Embryonic facial prominence (tissue), 1 donor: ENCODE data around the gene ZNF407.
"Not testable (repeated sequence)": the region's sequence is repeated elsewhere in the genome, so short reads cannot be mapped to it uniquely, and the experiment has no call there.

Experiments
- DNase-seq: peaks from one replicate; pipeline ENCODE4 v3.0.0-alpha.2; 2016; ENCODE audit errors: extremely low spot score

ZNF407 gene

DNA sequence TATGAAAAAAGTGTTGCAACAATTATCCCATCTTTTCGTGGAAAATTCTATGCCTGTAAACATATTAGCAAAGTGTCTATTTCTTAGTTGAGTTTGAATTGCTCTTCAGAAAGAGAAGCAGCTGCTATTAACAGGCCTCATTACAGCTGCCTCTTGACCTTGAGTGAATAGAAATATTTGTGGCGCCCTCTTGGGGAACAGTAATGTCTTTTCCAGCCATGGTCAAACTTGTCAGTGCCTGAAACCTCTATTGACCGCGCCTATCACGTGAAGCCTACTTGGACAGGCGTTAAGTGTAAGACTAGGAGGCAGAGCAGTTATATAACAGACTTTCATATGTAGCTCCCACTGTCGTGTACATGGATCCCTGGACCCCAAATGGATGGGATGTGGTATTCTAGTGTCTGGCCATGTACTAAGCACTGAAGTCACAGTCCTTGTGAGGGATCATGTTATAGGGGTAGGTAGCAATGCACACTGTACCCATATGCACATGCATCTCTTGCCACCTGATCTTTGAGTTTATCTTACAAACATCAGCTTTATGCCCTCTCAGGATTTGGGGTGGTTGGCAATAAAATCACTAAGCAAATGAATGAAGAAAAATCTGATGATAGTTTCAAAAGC is 366.3 kb downstream of the ZNF407 start:
- no peak for DNase-seq

DNA sequence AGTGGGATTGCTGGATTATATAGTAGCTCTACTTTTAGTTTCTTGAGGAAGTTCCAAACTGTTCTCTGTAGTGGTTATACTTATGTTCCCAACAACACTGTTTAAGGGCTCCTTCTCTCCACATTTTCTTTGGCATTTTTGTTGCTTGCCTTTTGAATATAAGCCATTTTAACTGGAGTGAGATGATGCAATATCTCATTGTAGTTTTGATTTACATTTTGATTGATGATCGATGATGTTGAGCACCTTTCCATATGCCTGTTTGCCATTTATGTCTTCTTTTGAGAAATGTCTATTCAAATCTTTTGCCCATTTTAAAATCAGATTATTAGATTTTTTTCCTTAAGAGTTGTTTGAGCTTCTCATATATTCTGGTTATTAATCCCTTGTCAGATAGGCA is 368.0 kb downstream of the ZNF407 start:
- DNase-seq, result no peak

DNA sequence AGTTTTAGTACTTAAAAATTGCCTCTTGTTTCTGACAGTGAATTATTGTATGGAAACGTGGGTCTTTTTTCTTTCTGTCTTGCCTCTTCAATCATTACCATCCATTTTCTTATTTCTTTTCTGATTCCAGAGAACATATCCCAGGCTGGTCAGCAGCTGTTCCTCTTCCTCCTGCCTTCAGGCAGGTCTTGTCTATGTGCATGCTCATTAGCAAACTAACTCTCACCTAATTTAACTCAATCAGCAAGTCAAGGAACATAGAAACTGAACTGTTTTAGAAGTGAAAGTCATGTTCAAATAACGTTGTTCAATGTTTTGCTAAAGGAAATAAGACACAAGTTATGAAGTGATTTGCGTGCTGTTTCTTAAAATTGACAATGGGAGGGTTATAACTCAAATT is 369.8 kb downstream of the ZNF407 start:
- DNase-seq, result no peak

DNA sequence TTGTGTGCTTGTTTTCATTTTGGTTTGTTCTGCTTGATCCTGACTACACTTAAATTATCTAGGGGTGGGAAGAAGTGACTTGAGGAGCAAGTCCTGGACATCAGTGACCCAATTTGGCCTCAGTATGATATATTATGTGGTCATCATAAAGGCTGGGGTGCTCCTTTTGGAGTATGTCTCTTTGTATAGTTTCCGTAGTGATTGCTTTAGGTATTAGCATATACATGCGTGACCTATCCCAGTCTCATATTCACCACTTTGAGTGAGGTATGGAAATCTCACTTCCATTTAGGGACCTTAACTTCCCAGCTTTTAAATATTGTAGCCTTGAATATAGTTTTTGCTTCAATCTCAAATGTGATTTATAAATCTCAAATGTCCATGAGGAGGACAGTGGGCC is 370.3 kb downstream of the ZNF407 start:
- no peak for DNase-seq

- not testable (repeated sequence) for DNase-seq
These were observed 373.7 kb downstream of the ZNF407 start for GRCh38 chr18:74971358-74971757.

- not testable (repeated sequence) for DNase-seq
These were observed 374.1 kb downstream of the ZNF407 start for GRCh38 chr18:74971776-74972175.

- no peak for DNase-seq
These were observed 374.7 kb downstream of the ZNF407 start for GRCh38 chr18:74972354-74972753.

DNA sequence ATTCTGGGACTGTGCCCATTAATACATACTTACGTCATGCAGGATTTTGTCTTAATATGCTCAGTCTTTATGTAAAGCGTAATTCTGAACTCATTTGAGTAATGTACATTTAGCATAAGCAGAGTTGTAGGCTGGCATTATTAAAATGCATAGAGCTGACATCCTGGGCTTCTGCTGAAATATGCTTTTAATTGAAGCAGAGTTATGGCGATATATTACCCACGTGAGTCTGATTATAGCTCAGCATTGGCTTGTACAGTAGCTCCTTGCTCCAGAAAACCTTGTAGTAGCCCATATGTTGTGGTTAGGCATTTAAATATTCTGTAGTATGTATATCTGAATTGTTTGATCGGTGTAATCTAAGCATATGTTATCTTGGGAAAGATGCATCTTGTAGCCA is 377.3 kb downstream of the ZNF407 start:
- DNase-seq, result no peak

DNA sequence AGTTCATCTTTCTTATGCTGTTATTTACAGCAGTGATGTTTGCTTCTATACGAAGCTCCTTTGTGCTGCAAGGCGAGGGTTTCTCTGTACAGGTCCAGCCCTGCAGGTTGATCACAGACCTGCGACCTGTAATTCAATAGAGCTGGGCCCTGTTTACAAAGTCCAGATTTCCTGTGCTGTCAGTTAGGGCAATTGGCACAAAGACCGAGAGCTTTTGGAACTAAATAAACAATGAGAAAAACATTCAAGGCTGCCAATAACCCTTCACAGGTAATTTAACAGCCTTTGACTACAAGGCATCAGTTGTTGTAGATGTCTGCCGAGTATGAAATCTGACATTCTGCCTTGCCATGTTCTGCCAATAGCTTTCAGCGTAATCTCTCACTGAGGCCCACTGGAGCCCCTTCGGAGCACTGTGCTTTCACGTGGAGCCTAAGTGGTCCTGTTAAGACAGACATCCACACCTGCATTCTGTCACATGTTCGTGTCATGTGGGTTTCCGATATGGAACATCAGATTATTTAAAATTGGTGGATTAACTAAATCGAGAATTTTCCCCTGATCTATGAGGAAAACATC is 378.8 kb downstream of the ZNF407 start:
- DNase-seq, result no peak

DNA sequence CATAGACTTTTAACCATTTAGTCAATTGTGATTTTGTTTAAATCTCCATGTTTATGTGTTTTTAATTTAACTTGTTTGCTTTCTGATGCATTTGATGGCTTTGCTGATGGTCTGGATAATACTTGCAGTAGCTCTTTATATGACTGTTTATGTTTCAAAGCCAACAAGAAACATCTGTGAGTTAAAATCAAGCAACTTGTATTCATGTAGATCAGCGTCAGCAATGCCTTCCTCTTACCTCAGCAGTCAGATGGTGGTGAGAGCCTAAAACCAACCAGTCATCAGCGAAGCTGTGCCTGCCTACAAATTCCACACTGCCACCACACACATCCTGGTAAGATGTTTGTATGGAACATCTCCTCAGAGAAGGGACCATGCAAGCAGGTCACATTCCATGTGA is 379.4 kb downstream of the ZNF407 start:
- no peak for DNase-seq

DNA sequence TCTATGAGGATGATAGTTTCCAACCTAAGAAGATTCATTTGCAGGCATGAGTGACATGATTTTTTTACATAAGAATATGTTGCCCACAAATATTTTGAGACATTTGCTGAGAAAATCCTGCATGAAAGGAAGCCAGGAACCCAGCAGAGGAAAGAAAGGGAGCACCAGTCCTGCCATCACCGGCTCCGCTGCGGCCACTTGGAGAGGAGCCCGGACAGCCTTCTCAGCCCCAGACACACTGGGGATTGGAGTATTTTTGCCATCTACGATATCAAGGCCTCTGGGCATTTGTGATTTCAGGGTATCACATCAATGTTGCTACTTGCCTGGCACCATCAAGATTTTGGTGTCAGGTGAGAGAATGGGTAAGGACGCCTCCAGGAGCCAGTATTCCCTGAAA is 383.0 kb downstream of the ZNF407 start:
- DNase-seq, result no peak

- no peak for DNase-seq
These were observed 383.8 kb downstream of the ZNF407 start for GRCh38 chr18:74981476-74981875.

DNA sequence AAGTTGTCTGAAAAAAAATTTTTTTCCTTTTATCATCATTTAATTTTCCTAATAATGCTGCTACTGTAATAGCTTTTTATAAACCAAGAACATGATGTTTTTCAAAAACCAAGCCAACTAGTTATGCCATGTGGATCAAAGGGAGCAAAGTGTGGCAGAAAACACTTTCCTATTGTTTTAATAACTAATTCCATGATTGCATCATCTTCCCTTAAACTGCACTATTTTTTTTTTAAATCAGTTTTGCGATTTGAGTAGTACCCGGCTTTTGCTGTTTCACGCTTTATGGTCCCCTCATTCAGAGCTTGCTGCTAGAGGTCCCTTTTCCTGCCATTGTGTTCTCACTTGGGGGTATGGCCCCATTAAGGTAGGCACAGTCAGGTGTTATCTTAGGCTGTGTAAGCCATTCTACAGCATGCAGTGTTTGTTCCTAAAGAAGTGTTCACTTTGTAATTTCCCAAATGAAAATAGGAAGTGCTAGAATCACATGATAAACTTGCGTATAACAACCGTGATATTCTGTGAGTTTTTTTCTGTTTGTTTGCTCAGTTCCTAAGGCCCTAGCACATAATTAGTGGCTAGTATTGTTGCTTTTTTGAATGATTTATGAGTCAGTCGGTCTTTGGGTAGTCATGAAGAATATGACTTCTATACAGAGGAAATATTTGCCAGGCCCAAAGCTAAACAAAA is 385.4 kb downstream of the ZNF407 start:
- no peak for DNase-seq

DNA sequence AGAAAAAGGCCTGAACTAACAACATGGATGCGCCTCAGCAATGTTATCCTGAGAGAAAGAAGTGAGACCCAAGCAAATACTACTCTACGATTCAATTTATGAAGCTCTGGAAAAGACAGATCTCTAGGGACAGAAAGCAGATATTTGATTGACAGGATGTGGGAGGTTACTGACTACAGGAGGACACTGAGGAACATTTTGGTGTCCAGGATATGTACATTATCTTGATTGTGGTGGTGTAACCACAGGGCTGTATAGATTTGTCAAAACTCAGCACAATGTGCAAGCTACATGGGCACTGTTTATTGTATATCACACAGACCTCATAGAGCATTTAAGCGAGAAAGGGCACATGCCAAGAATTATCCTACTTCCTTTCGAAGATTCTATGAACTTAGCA is 391.5 kb downstream of the ZNF407 start:
- no peak for DNase-seq

DNA sequence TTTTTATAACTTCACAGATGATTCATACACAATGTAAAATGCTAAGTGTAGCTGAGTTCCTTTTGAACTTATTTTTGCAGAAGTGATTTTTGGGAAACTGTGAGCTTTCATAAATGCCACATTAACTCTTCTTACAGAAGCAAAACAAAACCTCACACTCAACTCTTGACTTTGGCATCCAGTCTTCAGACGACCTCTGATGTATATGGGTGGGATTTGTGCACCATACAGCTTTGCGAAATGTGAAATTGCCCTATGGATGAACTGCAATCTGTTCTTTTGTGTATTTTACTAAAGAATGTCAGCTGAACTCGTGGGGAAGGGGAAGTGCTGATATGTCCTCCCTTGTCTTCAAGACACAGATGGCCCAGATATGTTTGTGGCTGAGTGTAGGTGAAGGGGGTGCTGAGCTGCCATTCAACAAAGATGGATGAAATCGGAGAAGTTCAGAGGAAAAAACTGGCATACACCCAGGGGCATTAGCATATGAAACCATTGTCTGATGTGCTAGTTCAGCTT is 393.0 kb downstream of the ZNF407 start:
- DNase-seq, result no peak

DNA sequence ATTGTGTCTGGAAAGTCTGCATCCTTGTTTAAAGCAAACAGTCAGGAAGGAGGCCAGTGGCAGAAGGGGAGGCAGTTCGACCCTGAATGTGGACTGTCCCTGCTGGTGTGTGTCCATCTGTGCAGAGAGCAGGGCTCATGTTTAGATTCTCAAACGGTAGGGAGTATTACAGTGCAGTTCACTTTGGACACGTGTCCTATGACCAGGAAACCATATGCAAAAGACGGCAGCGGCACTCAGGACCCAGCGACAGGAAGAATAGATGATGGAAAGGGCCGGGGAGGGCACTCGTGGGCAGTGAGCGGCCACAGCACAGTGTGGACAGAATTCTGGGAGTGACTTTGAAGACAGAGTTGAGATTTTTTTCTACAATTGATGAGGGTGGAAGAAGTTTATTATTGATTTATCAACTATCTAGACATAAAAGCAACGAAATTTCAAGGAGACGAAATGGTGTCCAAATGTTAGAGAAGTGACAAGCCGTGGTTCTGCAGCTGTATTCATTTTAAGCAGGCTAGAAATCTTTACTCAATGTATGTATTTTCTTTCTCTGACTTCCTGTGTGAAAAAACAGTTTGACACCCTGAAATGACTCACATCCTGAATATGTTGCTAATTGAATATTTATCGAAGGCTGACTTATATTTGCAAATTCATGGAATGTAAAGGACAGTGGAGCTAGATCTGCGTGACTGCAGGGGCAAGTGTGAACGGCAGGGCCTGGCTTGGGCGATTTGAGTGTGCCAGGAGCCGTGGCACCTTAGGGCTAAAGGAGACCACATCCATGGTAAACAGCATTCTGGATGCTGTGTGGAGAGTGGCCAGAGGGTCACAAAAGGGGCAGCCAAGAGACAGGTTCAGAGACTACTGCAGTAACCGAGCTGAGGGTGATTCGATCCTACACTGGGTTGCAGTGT is 397.1 kb downstream of the ZNF407 start:
- no peak for DNase-seq

DNA sequence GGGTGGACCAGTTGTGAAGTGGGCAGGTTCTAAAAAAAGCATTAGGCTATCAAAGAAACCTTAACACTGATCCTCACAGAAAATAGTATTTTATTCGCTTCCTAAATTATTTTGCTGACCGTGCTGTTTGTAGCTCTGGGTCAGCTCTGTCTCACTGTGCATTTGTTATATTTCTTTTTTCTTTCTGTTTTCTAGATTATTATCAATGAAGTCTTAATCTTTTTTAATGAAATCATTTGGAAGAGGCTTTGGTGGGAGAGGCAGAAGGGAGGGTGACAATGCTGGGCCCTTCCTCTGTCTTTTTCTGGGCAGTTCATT is 397.7 kb downstream of the ZNF407 start:
- no peak for DNase-seq

DNA sequence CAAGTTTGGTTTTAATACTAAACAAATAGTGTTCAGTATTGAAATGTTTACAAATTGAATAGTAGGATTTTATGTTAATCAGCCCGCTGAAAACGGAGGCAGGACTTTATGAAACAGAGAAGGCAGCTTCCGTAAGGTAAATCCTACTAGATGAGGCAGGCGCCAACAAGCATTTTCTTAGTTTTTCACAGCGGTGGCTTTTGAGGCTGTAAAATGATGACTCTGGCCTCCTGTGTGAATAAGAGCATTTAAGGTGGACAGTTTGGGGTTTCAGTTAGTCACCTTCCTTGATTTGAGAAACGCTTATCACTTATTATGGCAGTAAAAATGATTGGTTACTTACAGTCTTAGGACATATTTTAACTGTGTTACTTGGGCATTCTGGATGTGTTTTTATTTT is 398.4 kb downstream of the ZNF407 start:
- DNase-seq, result no peak

DNA sequence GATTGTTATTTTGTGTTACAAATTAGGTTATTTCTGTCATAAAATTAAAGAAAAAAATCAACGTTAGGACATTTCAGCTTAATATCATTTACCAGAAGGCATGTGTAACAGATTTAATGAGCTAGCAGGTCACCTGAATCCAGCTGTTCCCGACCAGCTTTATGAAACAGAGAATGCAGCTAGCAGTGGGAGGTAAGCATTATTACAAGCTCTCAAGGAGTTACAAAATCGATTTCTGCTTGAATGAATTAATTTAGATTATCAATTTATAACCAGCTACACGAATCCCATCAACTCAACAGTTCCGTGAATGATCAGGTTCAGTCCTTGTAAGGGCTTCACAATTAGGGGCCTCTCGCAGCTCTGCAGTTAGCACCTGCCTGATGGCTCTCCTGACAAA is 399.3 kb downstream of the ZNF407 start:
- DNase-seq, result no peak

GRCh38 chr18:75000920-75001319 is 403.2 kb downstream of the ZNF407 start:
- DNase-seq, result no peak

- DNase-seq, result no peak
These were observed 405.4 kb downstream of the ZNF407 start for GRCh38 chr18:75003039-75003438.
